GM12873 (cell line): ENCODE results near the gene KIF3A.

Source experiments
- TF ChIP-seq, protein P1 (sequence below): IDR thresholded peaks from 2 replicates; pipeline ENCODE4 v1.5.1; 2012; ENCODE audit warnings: low read depth, mild to moderate bottlenecking, moderate library complexity, low read length, control low read depth; ENCODE audit not compliant: insufficient read depth; ENCODE audit errors: missing control alignments

KIF3A gene

DNA sequence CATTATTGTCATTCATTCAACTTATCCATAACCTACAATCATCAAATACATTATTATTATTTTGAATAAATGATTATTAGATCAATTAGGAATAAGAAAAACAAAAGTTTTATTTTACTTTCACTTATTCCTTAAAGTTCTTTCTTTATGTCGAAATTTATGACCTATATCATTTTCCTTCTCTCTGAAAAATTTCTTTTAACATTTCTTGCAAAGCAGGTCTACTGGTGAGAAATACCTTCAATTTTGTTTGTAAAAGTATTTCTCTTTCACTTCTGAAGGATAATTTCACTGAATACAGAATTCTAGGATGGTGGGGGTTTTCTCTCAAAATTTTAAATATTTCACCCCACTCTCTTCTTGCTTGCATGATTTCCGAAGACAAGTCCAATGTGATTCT is 7.3 kb upstream of the KIF3A start:
- TF ChIP-seq, protein P1, sequence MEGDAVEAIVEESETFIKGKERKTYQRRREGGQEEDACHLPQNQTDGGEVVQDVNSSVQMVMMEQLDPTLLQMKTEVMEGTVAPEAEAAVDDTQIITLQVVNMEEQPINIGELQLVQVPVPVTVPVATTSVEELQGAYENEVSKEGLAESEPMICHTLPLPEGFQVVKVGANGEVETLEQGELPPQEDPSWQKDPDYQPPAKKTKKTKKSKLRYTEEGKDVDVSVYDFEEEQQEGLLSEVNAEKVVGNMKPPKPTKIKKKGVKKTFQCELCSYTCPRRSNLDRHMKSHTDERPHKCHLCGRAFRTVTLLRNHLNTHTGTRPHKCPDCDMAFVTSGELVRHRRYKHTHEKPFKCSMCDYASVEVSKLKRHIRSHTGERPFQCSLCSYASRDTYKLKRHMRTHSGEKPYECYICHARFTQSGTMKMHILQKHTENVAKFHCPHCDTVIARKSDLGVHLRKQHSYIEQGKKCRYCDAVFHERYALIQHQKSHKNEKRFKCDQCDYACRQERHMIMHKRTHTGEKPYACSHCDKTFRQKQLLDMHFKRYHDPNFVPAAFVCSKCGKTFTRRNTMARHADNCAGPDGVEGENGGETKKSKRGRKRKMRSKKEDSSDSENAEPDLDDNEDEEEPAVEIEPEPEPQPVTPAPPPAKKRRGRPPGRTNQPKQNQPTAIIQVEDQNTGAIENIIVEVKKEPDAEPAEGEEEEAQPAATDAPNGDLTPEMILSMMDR = no peak

DNA sequence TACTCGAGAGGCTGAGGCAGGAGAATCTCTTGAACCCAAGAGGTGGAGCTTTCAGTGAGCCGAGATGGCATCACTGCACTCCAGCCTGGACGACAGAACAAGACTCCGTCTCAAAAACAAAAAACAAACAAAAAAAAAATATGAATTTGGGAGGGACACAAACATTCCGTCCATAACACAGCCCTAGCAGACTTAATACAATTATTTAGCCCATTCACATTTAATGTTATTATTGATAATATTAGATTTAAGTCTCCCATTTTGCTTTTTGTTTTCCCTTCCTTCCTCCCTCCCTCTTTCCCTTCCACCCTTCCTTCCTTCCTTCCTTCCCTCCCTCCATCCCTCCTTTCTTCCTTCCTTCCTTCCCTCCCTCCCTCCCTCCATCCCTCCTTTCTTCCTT is 5.3 kb upstream of the KIF3A start:
- TF ChIP-seq, protein P1 = no peak

DNA sequence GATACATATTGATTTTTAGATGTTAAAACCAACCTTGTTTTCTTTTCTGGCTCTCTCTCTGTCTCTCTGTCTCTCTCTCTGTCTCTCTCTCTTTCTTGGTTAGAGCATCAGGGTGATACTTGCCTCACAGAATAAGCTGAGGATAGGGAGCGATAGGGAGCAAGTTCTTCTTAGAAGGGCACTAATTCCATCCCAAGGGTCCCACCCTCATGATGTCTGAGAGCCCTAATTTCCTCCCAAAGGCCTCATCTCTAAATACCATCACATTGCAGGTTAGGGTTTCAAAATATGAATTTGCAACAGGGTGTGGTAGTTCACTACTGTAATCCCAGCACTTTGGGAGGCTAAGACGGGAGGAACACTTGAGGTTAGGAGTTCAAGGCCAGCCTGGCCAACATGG is 4.8 kb upstream of the KIF3A start:
- TF ChIP-seq, protein P1 = no peak

DNA sequence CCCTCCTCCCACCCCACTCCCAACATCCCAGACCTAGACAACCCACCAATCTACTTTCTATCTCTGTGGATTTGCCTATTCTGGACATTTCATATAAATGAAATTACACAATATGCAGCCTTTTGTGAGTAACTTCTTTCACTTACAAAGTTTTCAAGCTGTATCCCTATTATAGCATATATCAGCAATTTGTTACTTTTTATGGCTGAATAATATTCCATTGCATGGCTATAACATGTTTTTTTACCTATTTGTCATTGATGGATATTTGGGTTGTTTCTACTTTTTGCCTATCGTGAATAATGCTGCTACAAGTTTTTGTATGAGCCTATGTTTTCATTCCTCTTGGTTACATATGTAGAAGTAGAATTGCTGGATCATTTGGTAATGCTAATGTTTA is 1.9 kb upstream of the KIF3A start:
- TF ChIP-seq, protein P1 = no peak

DNA sequence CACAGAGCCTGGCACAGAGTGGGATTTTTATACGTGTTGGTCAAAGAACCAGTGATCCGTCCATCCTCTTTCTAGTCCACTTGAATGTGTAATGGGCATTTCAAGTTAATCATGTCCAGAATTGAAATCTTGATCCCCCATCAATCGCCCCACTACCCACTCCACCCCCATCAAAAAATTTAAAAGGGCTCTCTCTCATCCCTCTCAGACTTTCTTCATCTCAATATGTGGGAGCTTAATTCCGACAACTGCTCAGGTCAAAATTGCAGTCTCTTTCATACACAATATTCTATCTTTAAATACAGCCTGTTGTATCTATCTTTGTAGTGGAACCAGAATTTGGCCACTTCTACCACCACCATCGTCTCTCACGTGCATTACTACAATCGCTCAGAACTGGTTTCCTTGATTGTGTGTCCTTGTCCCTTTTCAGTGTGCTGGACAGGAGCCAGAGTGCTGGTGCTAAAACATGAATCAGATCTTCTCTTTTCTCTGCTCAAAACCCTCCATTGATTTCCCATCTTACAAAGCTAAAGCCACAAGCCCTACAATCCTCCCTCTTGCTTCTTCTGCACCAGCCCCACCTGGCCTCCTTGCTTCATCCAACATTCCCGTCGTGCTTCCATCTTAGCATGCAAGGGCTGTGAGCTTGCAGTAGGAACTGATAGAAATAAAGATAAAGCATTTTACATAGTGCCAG is 786 bp upstream of the KIF3A start:
- TF ChIP-seq, protein P1 = no peak

DNA sequence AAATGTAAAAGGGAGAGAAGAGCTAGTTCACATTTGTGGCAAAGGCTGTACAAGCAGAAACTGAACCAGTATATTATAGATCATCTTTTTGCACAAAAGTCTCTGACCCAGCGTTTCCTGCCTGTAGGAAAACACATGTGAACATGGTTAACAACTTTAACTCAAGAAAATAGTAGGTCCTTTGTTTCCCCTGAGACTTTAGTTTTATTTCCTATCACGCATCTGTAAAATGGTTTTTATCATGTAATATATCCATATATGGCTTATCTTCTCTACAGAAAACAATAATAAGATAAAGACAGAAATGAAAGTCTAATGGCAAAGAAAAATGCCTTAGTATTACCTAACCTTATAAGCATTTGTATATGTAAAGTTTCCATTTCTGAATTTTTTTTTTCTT is 2.7 kb downstream of the KIF3A start:
- TF ChIP-seq, protein P1 = no peak

DNA sequence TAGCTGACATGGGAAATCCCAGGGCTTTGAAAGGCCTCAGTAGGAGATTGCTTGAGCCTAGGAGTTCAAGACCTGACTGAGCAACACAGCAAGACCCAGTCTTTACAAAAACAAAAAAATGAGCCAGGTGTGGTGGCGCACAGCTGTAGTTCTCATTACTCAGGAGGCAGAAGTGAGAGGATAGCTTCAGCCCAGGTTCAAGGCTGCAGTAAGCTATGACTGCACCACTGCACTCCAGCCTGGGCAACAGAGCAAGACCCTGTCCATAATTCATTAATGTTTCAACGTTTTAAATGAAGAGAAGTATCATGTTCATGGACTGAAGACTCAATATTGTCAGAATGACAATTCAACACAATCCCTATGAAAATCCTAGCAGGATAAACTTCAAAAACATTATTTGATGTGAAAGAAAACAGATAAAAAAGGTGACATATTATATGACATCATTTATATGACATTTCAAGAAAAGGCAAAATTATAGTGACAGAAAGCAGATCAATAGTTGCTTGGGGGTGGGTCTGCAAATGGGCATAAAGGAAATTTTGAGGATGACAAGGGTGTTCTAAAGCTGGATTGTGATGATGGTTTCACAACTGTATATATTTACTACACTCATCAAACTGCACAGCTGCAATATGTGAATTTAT is 3.7 kb downstream of the KIF3A start:
- TF ChIP-seq, protein P1 = no peak
